CD4-positive, alpha-beta T cell treated with Interleukin-17A for 1 hour (primary cell): ENCODE measurements around the gene TMEM109.

Source experiments
- DNase-seq: peaks from one replicate; pipeline ENCODE4 v3.0.0-alpha.2; 2020

TMEM109 gene

DNA sequence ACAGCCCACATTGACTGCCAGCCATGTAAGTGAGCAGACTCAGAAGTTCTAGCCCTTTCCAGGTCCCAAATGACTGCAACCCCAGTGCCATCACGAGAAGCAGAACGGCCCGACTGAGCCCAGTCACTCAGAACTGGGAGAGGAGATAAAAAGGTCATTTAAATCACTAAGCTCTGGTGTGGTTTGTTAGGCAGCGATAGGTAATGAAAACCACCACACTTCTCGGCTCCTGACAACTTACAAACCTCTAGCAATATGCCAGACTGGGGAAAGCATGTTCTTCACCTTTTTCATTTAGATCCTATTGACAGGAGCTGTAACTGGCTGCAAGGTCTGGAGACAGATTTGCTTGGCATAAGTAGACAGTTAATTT lies 31.3 kb downstream of the TMEM109 start:
- no peak for DNase-seq

DNA sequence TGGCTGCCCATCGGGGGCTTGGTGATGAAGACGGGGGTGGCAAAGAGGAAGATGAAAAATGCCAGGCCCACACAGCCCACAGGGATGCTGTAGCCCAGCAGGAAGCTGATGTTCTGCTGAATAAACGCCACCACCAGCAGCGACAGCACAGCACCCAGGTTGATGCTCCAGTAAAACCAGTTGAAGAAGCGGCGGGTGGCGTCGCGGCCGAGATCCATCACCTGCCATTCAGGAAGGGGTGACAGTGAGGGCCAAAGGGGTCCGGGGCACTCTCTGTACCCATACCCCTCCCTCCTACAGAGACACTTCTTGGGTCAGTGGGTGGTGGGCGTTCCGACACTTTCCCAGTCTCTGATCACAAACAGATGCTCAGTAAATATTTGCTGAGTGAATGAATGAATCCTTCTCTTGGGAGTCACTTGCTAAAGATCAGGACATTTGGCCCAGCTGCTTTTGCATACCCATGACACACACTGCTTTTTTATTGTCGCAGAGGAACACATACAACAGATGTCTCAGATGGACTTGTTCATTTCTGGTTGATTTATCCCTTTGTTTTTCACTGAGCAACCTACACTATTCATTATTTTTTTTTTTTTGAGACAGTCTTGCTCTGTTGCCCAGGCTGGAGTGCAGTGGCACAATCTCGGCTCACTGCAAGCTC lies 32.8 kb downstream of the TMEM109 start:
- DNase-seq = no peak

DNA sequence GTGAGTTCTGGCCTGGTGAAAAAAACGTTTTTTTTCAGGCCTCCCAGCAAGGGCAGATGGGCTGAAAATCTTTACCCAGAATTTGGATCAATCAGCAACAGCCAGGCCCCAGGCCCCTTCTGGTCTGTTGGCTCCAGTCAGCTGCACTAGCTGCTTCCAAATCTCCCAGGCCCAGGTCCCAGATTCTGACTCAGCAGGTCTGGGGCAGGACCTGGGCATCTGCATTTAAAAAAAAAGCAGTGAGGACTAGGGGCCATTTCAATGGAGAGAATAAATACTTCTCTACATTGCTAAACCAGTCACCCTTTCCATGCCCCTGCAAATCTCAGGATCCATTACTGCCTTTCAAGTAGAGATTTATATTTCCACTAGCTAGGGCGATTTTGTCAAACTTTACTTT lies 33.7 kb downstream of the TMEM109 start:
- DNase-seq = no peak

DNA sequence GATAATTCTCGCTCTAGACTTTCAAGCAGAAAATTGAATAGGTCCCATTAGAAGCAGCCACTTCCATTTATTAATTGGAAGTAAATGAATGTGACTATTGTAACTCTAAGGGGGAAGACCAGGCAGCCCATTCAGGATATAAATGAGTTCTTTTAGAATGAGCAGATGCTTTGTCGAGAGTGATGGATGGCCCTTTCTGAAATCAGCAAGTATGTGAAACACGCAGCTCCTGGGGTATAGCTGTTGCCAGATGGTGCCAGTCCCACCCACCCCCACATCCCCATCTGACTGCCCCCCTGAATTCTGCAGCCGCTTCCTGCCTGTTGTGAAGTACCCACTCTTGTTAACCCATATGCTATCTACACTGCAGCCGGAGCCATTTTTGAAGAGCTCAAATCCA lies 34.3 kb downstream of the TMEM109 start:
- no peak for DNase-seq

DNA sequence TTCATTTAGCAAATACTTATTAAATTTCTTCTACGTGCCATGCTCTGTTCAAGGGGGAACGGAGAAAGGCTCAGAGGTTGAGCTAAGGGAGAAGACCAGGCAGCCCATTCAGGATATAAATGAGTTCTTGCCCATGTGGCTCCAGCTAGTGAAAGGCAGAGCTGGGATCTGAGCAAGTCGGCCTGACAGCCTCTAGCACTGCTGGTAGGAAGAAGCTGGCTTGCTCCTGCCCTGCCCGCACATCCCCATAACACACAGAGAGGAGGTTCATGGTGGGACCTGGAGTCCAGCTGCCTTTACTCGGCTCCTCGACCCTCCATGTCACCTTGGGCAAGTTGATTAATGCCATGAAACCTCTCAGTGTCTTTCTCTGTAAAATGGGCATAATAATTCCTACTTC lies 36.1 kb downstream of the TMEM109 start:
- DNase-seq = no peak

DNA sequence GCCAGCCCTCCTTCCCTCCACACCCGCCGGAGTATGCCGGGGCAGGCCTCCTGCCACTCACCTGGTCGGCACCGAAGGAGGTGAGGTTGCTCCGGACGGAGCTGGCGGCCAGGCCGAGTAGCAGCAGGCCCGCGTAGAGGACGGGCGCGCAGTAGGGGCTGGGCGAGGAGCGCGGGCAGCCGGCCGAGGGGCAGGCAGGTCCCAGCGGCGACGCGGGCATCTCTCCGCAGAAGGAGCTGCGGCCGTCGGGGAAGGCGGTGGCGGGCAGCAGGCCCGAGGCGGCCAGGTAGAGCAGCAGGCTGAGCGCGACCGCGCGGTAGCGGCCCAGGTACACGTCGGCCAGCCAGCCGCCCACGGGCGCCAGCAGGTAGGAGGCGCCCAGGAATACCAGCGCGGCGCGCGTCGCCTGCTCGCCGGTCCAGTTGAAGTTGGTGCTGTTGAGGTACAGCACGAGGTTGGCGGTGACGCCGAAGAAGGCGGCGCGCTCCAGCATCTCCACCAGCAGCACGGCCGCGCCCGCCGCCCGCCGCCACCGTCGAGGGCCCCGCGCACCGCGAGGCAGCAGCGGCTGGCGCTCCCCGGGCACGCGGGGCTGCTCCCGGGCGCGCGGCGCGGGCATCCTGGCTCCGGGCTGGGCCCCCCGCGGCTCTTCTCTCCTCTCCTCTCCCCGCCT lies 37.1 kb downstream of the TMEM109 start:
- no peak for DNase-seq

DNA sequence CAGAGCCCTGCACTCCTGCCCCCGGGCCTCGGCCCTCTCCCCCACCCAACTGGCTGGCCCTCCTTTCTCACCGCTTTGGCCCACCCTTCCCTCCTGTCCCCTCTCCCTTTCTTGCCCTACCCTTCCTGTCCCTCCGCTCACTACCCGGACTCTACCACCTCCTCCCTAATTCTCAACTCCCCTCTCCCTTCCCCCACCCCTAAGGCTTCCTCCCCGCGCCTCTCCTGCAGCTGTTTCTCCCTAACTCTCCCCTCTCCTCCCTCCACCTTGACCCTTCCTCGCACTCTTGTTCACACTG lies 37.6 kb downstream of the TMEM109 start:
- DNase-seq = no peak

DNA sequence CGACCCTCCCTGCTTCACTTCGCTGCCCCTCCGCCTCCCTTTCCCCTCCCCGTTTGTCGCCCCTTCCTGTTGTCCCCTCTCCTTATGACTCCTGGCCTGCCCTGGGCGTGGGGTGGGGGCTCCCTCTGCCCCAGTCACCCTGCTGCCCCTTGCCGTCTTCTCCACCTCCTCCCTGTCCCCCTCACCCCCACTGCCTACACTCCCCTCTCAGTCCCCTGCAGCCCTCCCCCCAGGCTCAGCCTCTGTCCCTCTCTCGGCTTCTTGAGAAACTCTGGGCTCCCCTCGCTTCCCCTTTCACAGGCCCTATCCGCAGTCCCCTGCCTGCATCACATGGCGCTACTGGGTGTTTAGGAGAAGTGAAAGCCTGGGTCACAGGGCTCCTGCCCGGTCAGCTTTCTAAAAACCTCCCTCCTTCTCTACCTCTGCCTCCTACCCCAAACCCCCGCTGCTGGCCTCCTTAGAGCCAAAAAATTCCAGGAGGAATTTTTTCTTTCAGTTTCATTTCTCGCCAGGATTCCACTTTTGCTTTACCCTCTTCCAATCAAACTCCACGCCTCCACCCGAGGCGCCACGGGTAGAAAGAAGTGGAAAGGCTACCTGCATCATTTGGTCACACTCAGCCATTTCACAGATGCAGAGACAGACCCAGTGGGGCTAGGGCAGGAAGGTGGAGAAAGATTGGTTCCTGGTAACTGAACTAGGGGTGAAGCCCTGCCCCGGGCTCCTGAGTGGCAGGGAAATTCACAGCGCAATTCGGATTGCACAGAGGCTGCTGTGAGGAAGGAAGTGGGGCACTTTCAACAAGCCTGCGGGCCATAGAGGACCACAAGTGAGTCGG lies 38.2 kb downstream of the TMEM109 start, which contains the start of gene SLC15A3:
TSS of gene SLC15A3 (minus strand) at position 273 of the 838 bp plus-strand sequence. CDS start 625 bp downstream, outside the sequence.
- DNase-seq = peak; percentile 49

DNA sequence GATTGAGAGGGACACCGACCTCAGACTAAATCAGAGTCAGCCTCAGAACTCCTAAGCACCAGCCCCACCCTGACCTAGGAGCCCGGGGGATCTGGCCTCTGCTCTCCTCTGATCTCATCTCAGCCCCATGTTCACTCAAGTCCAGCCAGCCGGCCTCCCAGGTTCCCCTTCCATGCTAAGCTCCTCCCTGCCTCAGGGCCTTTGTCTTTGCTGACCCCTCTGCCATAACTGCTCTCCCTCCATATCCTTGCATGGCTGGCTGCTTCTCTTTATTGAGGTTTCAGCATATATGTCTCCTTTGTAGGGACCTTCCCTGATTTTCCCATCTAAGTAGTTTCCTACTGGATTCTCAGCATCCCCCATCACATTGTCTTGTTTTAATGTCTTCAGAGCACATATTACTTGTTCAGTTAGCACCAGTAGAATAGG lies 38.8 kb downstream of the TMEM109 start:
- no peak for DNase-seq

DNA sequence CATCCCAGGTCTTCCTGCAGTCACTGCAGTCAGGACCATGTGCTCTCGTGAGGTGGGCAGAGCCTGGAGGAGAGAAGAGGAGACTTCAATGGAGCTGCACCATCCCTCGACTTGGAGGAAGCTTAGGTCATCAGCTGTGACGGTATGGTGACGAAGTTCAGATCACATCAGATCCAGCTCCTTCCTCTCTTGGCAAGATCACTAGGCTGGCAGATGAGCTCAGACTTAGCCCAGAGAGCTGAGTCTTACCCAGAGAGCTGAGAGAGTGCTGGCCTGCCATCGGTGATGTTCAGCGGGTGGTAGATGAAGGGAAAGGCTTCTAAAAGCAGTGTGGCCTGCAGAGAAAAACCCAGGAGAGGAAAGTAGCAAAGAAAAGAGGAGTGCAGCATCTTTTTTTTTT lies 39.8 kb downstream of the TMEM109 start:
- no peak for DNase-seq

DNA sequence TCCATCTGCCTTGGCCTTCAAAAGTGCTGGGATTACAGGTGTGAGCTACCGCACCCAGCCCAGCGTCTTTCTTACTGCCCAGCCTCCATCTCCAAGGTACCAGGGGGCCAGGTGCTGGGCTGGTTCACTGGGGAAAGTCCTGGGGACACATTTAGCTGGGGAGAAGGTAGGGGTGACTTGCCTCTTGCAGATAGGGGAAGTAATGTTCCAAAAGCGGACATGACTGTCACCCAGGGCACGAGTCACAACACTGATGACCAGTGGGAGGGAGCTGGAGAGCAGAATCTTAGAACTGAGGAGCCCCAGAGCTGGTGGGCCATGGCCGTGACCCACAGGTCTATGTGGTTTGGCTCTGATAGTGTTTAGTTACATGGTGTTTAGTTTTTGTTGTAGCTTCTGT lies 40.5 kb downstream of the TMEM109 start:
- DNase-seq = no peak

DNA sequence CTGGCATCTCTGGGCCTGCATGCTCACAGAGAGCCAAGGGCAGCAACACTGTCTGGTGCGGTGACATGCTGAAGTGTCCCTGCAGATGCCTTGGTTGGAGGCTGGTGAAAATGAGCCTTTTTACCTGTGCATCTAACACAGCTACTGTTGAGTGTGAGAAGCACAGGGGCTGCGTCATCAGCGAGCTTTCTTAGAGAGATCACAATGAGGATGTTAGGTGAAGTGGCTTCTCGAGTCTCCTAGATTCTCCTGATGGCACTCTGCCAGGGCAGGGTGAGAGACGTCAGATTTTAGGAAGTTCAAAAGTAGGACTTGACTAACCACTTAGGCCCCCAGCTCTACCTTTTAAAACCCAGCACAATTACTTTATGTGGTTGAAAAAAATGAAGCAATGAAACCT lies 41.6 kb downstream of the TMEM109 start:
- peak; percentile 20 for DNase-seq

DNA sequence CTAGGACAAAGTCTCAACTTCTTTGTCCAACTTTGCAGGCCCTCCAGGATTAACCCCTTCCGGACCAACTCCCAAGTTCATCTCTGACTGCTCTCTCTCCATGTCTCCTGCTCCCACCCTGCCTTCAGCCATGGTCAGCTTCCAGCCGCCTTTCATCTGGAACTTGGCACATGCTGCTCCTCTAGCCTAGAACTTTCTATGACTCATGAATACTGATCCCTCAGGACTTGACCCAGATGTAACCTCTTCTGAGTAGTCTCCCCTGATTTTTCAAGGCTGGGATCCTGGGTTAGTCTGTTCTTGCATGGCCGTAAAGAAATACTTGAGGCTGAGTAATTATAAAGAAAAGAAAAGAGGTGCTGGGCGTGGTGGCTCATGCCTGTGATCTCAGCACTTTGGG lies 43.2 kb downstream of the TMEM109 start:
- no peak for DNase-seq

DNA sequence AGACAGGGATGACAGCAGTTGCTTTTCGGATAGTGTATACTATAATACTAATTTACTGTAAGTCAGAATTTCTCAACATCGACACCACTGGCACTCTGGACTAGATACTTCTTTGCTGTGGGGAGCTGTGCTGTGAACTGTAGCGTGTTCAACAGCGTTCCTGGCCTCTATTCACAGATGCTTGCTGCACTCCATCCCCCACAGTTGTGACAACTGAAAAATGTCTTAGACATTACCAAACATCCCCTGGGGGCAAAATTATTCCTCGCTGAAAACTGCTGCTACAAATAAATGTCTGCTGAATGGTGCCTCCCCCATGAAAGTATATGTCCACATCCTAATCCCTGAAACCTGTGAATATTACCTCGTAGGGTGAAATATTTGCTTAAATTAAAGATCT lies 45.5 kb downstream of the TMEM109 start:
- DNase-seq = no peak

DNA sequence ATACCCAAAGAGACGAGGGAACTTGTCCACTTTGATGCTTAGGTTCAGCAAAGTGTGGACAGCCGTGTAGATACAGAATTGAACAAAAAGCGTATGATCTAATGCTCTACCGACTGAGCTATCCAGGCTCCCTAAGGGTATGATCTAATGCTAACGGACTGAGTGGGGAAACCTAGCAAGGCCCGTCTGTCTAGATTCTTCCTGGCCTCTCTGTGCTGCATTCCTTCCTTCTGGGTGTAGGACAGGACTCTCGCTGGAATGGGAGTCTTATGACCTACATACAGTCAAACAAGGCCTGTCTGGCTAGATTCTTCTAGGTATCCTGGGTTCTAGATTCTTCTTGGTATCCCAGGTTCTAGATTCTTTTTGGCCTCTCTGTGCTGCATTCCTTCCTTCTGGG lies 46.4 kb downstream of the TMEM109 start:
- DNase-seq = no peak

DNA sequence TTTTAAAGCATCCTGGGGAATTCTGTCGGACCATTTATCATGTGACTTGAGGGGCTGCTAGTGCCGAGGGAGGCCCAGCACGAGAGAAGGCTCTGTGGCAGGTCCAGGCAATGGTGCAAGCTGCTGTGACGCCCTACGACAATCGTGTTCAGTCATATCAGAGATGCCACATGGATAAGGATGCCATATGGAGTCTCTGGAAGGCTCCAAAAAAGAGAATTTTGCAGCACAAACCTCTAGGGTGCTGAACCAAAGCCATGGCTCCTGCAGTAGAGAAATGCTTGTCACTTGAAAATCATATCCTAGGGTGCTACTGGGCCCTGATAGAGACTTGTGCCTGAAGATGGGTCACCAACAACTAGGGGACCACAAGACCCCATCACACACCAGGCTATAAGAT lies 50.8 kb downstream of the TMEM109 start:
- no peak for DNase-seq

DNA sequence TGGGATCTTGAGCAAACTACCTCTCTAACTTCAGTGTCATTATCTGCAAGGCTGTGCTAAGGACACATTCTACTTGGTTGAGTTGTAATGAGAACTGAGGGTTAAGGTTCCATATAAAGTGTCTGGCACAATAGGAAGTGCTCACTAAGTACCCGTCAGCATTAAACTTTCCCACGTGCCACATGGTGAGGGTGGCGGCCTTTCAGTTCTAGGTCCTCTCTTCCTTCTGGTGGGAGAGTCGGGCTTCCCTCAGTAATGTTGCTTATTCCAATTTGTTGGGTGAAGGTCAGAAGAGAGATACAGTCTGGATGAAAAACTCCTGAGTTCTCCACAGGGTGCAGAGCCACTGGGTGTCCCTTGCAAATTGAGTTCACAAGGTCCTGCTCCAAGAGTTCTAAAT lies 52.9 kb downstream of the TMEM109 start:
- no peak for DNase-seq

DNA sequence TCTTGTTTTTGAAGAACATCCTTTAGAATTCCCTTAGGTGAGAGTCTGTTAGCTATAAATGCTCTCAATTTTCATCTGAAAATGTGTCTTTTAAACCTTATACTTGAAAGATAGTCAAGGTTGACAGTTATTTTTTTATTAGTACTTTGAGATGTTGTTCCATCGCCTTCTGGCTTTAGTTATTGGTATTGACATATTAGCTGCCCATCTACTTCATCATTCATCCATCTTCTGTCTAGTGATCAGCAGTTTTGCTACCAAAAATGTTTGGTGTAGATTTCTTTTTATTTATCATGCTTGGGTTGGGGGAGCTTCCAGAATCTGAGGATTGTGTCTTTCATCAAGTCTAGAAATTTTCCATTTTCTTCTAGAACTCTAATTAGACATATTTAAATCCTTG lies 54.3 kb downstream of the TMEM109 start:
- DNase-seq = no peak

DNA sequence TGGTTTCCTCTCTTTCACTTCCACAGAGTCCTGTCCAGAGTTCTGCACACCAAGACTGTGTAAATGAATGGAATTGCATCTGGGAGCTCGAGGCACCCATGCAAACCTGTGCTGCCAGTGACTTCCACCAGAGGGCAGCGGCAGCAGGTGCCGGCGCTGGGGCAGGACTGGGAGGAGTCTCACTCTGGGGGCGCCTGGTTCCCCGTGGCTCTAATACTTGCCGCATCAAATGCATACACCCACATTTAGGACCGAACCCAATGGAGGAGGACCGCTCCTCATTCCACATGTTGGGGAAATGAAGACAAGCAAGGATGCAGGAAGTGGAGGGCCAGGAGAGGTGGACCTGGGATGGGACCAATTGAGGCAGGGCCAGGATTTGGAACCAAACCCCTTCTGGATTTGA lies 56.4 kb downstream of the TMEM109 start:
- peak; percentile 85 for DNase-seq

DNA sequence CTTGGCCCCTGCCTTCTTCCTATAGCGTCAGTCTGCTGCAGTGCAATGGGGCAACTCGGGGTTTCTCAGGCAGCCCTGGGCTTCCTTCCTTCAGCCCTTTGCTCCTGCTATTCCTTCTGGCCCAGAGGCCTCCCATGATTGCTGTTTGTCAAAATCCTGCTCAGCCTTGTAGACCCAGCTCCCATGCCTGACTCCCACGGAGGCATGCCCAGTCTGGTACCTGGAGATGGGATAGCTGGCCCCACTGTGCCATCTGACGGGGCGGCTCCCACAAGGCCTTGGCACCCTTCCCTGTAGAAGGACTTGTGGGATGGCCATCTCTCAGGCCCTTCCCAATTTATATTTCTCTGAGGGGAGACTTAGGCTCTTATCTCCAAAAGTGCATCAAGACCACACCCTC lies 56.9 kb downstream of the TMEM109 start:
- DNase-seq = no peak

DNA sequence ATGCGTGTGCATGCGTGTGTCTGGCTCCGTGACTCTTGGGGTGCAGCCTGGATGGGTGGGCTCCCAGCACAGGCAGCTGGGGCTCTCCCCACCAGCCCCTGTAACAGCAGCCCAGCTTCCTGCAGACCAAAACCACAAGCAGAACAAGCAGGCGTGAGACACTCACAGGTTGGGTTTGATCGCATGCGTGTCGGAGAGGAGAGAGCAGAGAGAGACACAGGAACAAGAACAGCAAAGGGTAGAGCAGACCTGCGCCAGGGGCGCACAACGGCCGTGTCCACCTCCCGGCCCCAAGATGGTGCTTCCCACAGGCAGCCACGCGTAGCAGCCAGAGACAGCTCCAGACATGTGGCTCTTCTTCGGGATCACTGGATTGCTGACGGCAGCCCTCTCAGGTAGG lies 57.6 kb downstream of the TMEM109 start, which contains the start of gene CD6:
TSS of gene CD6 (plus strand) at position 161 of the 400 bp plus-strand sequence. CDS start at position 347, 186 bp downstream.
- DNase-seq = peak; percentile 80

DNA sequence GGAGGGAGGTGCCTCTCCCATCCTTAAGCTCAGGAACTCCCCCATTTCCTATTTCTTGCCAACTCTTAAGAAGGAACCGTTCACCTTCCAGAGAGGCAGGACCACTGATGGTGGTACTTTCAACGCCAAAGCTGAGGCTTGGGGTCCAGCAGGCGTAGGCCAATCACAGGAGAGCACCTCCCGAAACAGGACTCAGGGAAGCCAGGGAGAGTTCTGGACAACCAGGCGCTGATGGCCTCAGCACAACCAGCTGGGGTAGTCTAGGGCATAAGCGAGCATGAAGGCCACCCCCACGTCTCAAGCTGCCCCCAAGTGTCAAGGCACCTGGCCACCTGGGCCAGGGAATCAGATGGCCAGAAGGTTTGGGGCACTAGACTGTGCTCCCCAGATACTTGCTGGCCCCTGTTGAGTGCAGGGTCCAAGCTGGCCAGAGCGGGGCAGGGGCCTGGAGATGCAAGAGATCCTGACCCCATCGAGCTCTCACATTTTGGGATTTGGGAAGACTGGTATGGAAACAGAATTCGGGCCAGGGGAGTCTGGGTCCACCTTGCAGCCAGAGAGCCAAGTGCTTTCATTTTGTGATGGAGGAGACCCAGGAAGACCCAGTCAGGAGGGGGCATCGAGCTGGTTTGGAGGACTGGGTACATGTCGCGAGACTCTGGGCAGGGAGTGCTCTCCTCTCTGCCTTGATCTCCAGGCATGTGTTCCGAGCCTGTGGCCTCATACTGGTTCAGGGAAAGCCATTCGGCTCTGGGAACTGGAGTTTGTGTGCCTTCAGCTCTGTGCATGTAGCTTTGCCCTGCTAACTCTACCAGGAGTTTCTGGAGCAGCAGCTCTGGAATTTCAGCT lies 58.4 kb downstream of the TMEM109 start:
- peak; percentile 54 for DNase-seq
